ENCODE data around the gene RASGRF1.
A peak's percentile ranks its signal among the peaks of the same experiment; 100 is the strongest.

RASGRF1 gene

GRCh38 chr15:78987556-78988360 lies 102.8 kb downstream of the RASGRF1 start:
- no peak for DNase-seq (ENCODE audit: low spot score)

GRCh38 chr15:78985859-78986475 lies 104.6 kb downstream of the RASGRF1 start:
- no peak for DNase-seq (ENCODE audit: low spot score)

- DNase-seq (ENCODE audit: low spot score), result no peak
Measured at GRCh38 chr15:78984041-78984440, 106.5 kb downstream of the RASGRF1 start.

- DNase-seq (ENCODE audit: low spot score), result no peak
Measured at GRCh38 chr15:78983146-78983918, 107.2 kb downstream of the RASGRF1 start.

- DNase-seq (ENCODE audit: low spot score), result no peak
Measured at GRCh38 chr15:78982736-78983135, 107.8 kb downstream of the RASGRF1 start.

- DNase-seq (ENCODE audit: low spot score), result no peak
Measured at GRCh38 chr15:78981532-78982313, 108.9 kb downstream of the RASGRF1 start.

GRCh38 chr15:78979456-78980320 lies 110.9 kb downstream of the RASGRF1 start:
- peak; percentile 52 for DNase-seq (ENCODE audit: low spot score)

- DNase-seq (ENCODE audit: low spot score), result no peak
Measured at GRCh38 chr15:78978601-78979179, 111.9 kb downstream of the RASGRF1 start.

GRCh38 chr15:78977591-78978347 lies 112.8 kb downstream of the RASGRF1 start:
- no peak for DNase-seq (ENCODE audit: low spot score)

- DNase-seq (ENCODE audit: low spot score), result no peak
Measured at GRCh38 chr15:78977091-78977571, 113.4 kb downstream of the RASGRF1 start.

- no peak for DNase-seq (ENCODE audit: low spot score)
Measured at GRCh38 chr15:78976691-78977090, 113.9 kb downstream of the RASGRF1 start.

- no peak for DNase-seq (ENCODE audit: low spot score)
Measured at GRCh38 chr15:78974272-78974918, 116.2 kb downstream of the RASGRF1 start.

- no peak for DNase-seq (ENCODE audit: low spot score)
Measured at GRCh38 chr15:78969687-78970349, 120.8 kb downstream of the RASGRF1 start.

- no peak for DNase-seq (ENCODE audit: low spot score)
Measured at GRCh38 chr15:78968539-78969271, 121.9 kb downstream of the RASGRF1 start.

GRCh38 chr15:78968114-78968513 lies 122.5 kb downstream of the RASGRF1 start:
- DNase-seq (ENCODE audit: low spot score), result no peak

- no peak for DNase-seq (ENCODE audit: low spot score)
Measured at GRCh38 chr15:78960308-78960707, 130.3 kb downstream of the RASGRF1 start.

- DNase-seq (ENCODE audit: low spot score), result no peak
Measured at GRCh38 chr15:78959360-78959759, 131.2 kb downstream of the RASGRF1 start.

Data from hematopoietic multipotent progenitor cell treated with erythropoietin and hydrocortisone succinate and interleukin-3 and kit ligand, for 15 days (in vitro differentiated cells).